Body of pancreas (tissue), 4 donors: Measurements from ENCODE around the gene PPP4R2.

Source experiments
- POLR2A ChIP-seq, 3 donors: fragments of 450-650 bp; IDR thresholded peaks; one replicate each; pipeline ENCODE4 v1.6.1; 2016; ENCODE audit warnings: antibody characterized with exemption in 3 of 3, mild to moderate bottlenecking in 2 of 3
- TF ChIP-seq, protein P1 (sequence below), 7 experiments: fragments of 450-650 bp in 4 of 7; fragments of 200-600 bp in 3 of 7; sonication (generic) in 3 of 7; IDR thresholded peaks; one replicate each; pipeline ENCODE4 v1.5.1; 2016 to 2019; ENCODE audit warnings: antibody characterized with exemption in 7 of 7

GRCh38 chr3:73052857-73053256 lies 56.2 kb downstream of the PPP4R2 start:
- TF ChIP-seq POLR2A (IDR thresholded peaks at IDR 0.05): no peak
- TF ChIP-seq, protein P1, sequence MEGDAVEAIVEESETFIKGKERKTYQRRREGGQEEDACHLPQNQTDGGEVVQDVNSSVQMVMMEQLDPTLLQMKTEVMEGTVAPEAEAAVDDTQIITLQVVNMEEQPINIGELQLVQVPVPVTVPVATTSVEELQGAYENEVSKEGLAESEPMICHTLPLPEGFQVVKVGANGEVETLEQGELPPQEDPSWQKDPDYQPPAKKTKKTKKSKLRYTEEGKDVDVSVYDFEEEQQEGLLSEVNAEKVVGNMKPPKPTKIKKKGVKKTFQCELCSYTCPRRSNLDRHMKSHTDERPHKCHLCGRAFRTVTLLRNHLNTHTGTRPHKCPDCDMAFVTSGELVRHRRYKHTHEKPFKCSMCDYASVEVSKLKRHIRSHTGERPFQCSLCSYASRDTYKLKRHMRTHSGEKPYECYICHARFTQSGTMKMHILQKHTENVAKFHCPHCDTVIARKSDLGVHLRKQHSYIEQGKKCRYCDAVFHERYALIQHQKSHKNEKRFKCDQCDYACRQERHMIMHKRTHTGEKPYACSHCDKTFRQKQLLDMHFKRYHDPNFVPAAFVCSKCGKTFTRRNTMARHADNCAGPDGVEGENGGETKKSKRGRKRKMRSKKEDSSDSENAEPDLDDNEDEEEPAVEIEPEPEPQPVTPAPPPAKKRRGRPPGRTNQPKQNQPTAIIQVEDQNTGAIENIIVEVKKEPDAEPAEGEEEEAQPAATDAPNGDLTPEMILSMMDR (IDR thresholded peaks at IDR 0.05): no peak
